ENCODE measurements around the gene ETV5.

The ETV5 gene

GRCh38 chr3:186048119-186048518, 60.8 kb downstream of the ETV5 start:
- H3K27me3 ChIP-seq (ENCODE audit: control insufficient read depth in 1 of 2, insufficient read depth in 1 of 2, low read length in 2 of 2) = no peaks in the 10 kb centered on the region
- H3K79me1 ChIP-seq (replicated peaks; ENCODE audit: low read length, poor library complexity, severe bottlenecking) = peaks cover 9% of the 10 kb centered on the region
- no peak overlapping the region for H2BK15ac ChIP-seq (ENCODE audit: low read depth, poor library complexity, severe bottlenecking)
- H4K8ac ChIP-seq (ENCODE audit: low read length) = no peak overlapping the region
- no peak overlapping the region for H3K23ac ChIP-seq (ENCODE audit: low read length in 2 of 2)
- DNase-seq = no peak
- no peaks in the 10 kb centered on the region for H3K9me3 ChIP-seq (ENCODE audit: control insufficient read depth, low read length)
- H3K36me3 ChIP-seq (ENCODE audit: control insufficient read depth in 1 of 2, insufficient read depth in 2 of 2, low read depth in 1 of 2, low read length in 2 of 2) = peaks cover 39 to 83% of the 10 kb centered on the region in 2 experiments
- H3K9ac ChIP-seq (ENCODE audit: low read length) = no peak overlapping the region
- H2BK5ac ChIP-seq (ENCODE audit: low read depth, low read length, poor library complexity, severe bottlenecking) = no peak overlapping the region
- no peak overlapping the region for H3K4ac ChIP-seq (ENCODE audit: low read depth in 1 of 2, low read length in 2 of 2)
- no peak overlapping the region for H2AFZ ChIP-seq (ENCODE audit: low read depth, low read length)
- no peak overlapping the region for H2AK5ac ChIP-seq (ENCODE audit: low read length, severe bottlenecking)
- no peak overlapping the region for H3K4me3 ChIP-seq (ENCODE audit: insufficient read depth in 1 of 2, low read depth in 1 of 2, low read length in 2 of 2)
- H3K4me2 ChIP-seq (ENCODE audit: low read length, poor library complexity, severe bottlenecking) = no peak overlapping the region
- H2BK120ac ChIP-seq (ENCODE audit: low read depth, low read length) = no peak overlapping the region
- no peak overlapping the region for H3K27ac ChIP-seq (ENCODE audit: low read length, poor library complexity, severe bottlenecking)
- no peak overlapping the region for H2BK12ac ChIP-seq (ENCODE audit: low read length in 2 of 2)
- no peak overlapping the region for H3K14ac ChIP-seq (ENCODE audit: low read length in 2 of 2)
- WGBS = 100% methylated on average over 3 of the region's 3 CpGs
- H3K4me1 ChIP-seq (ENCODE audit: control insufficient read depth, insufficient read depth, low read depth, low read length) = no peaks in the 10 kb centered on the region
- H4K91ac ChIP-seq (ENCODE audit: low read length) = no peak overlapping the region
- H3K18ac ChIP-seq (ENCODE audit: low read depth in 1 of 2, low read length in 2 of 2) = no peak overlapping the region

GRCh38 chr3:186046838-186047237, 62.1 kb downstream of the ETV5 start:
- no peaks in the 10 kb centered on the region for H3K9me3 ChIP-seq (ENCODE audit: control insufficient read depth, low read length)
- no peak overlapping the region for H2AK5ac ChIP-seq (ENCODE audit: low read length, severe bottlenecking)
- H3K14ac ChIP-seq (ENCODE audit: low read length in 2 of 2) = no peak overlapping the region
- H3K36me3 ChIP-seq (ENCODE audit: control insufficient read depth in 1 of 2, insufficient read depth in 2 of 2, low read depth in 1 of 2, low read length in 2 of 2) = peaks cover 36 to 72% of the 10 kb centered on the region in 2 experiments
- H4K8ac ChIP-seq (ENCODE audit: low read length) = no peak overlapping the region
- H2BK15ac ChIP-seq (ENCODE audit: low read depth, poor library complexity, severe bottlenecking) = no peak overlapping the region
- no peak overlapping the region for H3K27ac ChIP-seq (ENCODE audit: low read length, poor library complexity, severe bottlenecking)
- WGBS = 91% methylated on average over 5 of the region's 5 CpGs
- no peak overlapping the region for H3K23ac ChIP-seq (ENCODE audit: low read length in 2 of 2)
- no peak overlapping the region for H4K91ac ChIP-seq (ENCODE audit: low read length)
- H2AFZ ChIP-seq (ENCODE audit: low read depth, low read length) = no peak overlapping the region
- no peak overlapping the region for H2BK120ac ChIP-seq (ENCODE audit: low read depth, low read length)
- peaks cover 5% of the 10 kb centered on the region for H3K79me1 ChIP-seq (replicated peaks; ENCODE audit: low read length, poor library complexity, severe bottlenecking)
- H3K9ac ChIP-seq (ENCODE audit: low read length) = no peak overlapping the region
- H2BK5ac ChIP-seq (ENCODE audit: low read depth, low read length, poor library complexity, severe bottlenecking) = no peak overlapping the region
- no peak overlapping the region for H2BK12ac ChIP-seq (ENCODE audit: low read length in 2 of 2)
- H3K18ac ChIP-seq (ENCODE audit: low read depth in 1 of 2, low read length in 2 of 2) = no peak overlapping the region
- H3K27me3 ChIP-seq (ENCODE audit: control insufficient read depth in 1 of 2, insufficient read depth in 1 of 2, low read length in 2 of 2) = no peaks in the 10 kb centered on the region
- H3K4me2 ChIP-seq (ENCODE audit: low read length, poor library complexity, severe bottlenecking) = no peak overlapping the region
- H3K4me1 ChIP-seq (ENCODE audit: control insufficient read depth, insufficient read depth, low read depth, low read length) = no peaks in the 10 kb centered on the region
- H3K4me3 ChIP-seq (ENCODE audit: insufficient read depth in 1 of 2, low read depth in 1 of 2, low read length in 2 of 2) = no peak overlapping the region
- no peak overlapping the region for H3K4ac ChIP-seq (ENCODE audit: low read depth in 1 of 2, low read length in 2 of 2)
- no peak for DNase-seq

GRCh38 chr3:186044968-186045367, 63.9 kb downstream of the ETV5 start:
- no peaks in the 10 kb centered on the region for H3K4me1 ChIP-seq (ENCODE audit: control insufficient read depth, insufficient read depth, low read depth, low read length)
- peaks cover 3% of the 10 kb centered on the region for H3K79me1 ChIP-seq (replicated peaks; ENCODE audit: low read length, poor library complexity, severe bottlenecking)
- no peaks in the 10 kb centered on the region for H3K9me3 ChIP-seq (ENCODE audit: control insufficient read depth, low read length)
- H3K9ac ChIP-seq (ENCODE audit: low read length) = no peak overlapping the region
- no peak overlapping the region for H3K4me2 ChIP-seq (ENCODE audit: low read length, poor library complexity, severe bottlenecking)
- no peak overlapping the region for H2AFZ ChIP-seq (ENCODE audit: low read depth, low read length)
- no peak overlapping the region for H3K23ac ChIP-seq (ENCODE audit: low read length in 2 of 2)
- WGBS = 92% methylated on average over 12 of the region's 12 CpGs
- no peak overlapping the region for H4K8ac ChIP-seq (ENCODE audit: low read length)
- H2BK5ac ChIP-seq (ENCODE audit: low read depth, low read length, poor library complexity, severe bottlenecking) = no peak overlapping the region
- H3K36me3 ChIP-seq (ENCODE audit: control insufficient read depth in 1 of 2, insufficient read depth in 2 of 2, low read depth in 1 of 2, low read length in 2 of 2) = peaks cover 35 to 54% of the 10 kb centered on the region in 2 experiments
- H2BK12ac ChIP-seq (ENCODE audit: low read length in 2 of 2) = no peak overlapping the region
- no peaks in the 10 kb centered on the region for H3K27me3 ChIP-seq (ENCODE audit: control insufficient read depth in 1 of 2, insufficient read depth in 1 of 2, low read length in 2 of 2)
- no peak for DNase-seq
- H3K18ac ChIP-seq (ENCODE audit: low read depth in 1 of 2, low read length in 2 of 2) = no peak overlapping the region
- H3K27ac ChIP-seq (ENCODE audit: low read length, poor library complexity, severe bottlenecking) = no peak overlapping the region
- H2BK15ac ChIP-seq (ENCODE audit: low read depth, poor library complexity, severe bottlenecking) = no peak overlapping the region
- H3K14ac ChIP-seq (ENCODE audit: low read length in 2 of 2) = no peak overlapping the region
- no peak overlapping the region for H2AK5ac ChIP-seq (ENCODE audit: low read length, severe bottlenecking)
- H3K4me3 ChIP-seq (ENCODE audit: insufficient read depth in 1 of 2, low read depth in 1 of 2, low read length in 2 of 2) = no peak overlapping the region
- no peak overlapping the region for H4K91ac ChIP-seq (ENCODE audit: low read length)
- no peak overlapping the region for H3K4ac ChIP-seq (ENCODE audit: low read depth in 1 of 2, low read length in 2 of 2)
- no peak overlapping the region for H2BK120ac ChIP-seq (ENCODE audit: low read depth, low read length)

GRCh38 chr3:186044427-186044826, 64.5 kb downstream of the ETV5 start:
- H3K4me2 ChIP-seq (ENCODE audit: low read length, poor library complexity, severe bottlenecking) = no peak overlapping the region
- no peak overlapping the region for H2AK5ac ChIP-seq (ENCODE audit: low read length, severe bottlenecking)
- H3K4ac ChIP-seq (ENCODE audit: low read depth in 1 of 2, low read length in 2 of 2) = no peak overlapping the region
- no peaks in the 10 kb centered on the region for H3K27me3 ChIP-seq (ENCODE audit: control insufficient read depth in 1 of 2, insufficient read depth in 1 of 2, low read length in 2 of 2)
- no peak overlapping the region for H2AFZ ChIP-seq (ENCODE audit: low read depth, low read length)
- WGBS = no CpG with 5 or more reads among the region's 3 CpGs
- no peak overlapping the region for H3K4me3 ChIP-seq (ENCODE audit: insufficient read depth in 1 of 2, low read depth in 1 of 2, low read length in 2 of 2)
- no peak overlapping the region for H4K91ac ChIP-seq (ENCODE audit: low read length)
- H3K9ac ChIP-seq (ENCODE audit: low read length) = no peak overlapping the region
- no peak overlapping the region for H3K27ac ChIP-seq (ENCODE audit: low read length, poor library complexity, severe bottlenecking)
- no peak overlapping the region for H3K18ac ChIP-seq (ENCODE audit: low read depth in 1 of 2, low read length in 2 of 2)
- H3K4me1 ChIP-seq (ENCODE audit: control insufficient read depth, insufficient read depth, low read depth, low read length) = no peaks in the 10 kb centered on the region
- no peak overlapping the region for H2BK120ac ChIP-seq (ENCODE audit: low read depth, low read length)
- no peaks in the 10 kb centered on the region for H3K9me3 ChIP-seq (ENCODE audit: control insufficient read depth, low read length)
- peaks cover 35 to 48% of the 10 kb centered on the region in 2 experiments for H3K36me3 ChIP-seq (ENCODE audit: control insufficient read depth in 1 of 2, insufficient read depth in 2 of 2, low read depth in 1 of 2, low read length in 2 of 2)
- no peak overlapping the region for H3K14ac ChIP-seq (ENCODE audit: low read length in 2 of 2)
- H3K23ac ChIP-seq (ENCODE audit: low read length in 2 of 2) = no peak overlapping the region
- H2BK5ac ChIP-seq (ENCODE audit: low read depth, low read length, poor library complexity, severe bottlenecking) = no peak overlapping the region
- no peak overlapping the region for H4K8ac ChIP-seq (ENCODE audit: low read length)
- no peak overlapping the region for H2BK12ac ChIP-seq (ENCODE audit: low read length in 2 of 2)
- DNase-seq = no peak
- H3K79me1 ChIP-seq (replicated peaks; ENCODE audit: low read length, poor library complexity, severe bottlenecking) = peaks cover 3% of the 10 kb centered on the region
- H2BK15ac ChIP-seq (ENCODE audit: low read depth, poor library complexity, severe bottlenecking) = no peak overlapping the region
